Transverse colon (tissue), 4 donors: ENCODE measurements around the gene FAM81B. TPM values are rescaled to one million over a fixed set of nuclear protein-coding genes. Genes with fewer than 3 reads are reported as not detected.
"Not testable (repeated sequence)": the region's sequence is repeated elsewhere in the genome, so short reads cannot be mapped to it uniquely, and the experiment has no call there.

Experiments used
- DNase-seq: peaks from one replicate; pipeline ENCODE4 v3.0.0-alpha.2; 2019
- H3K27ac ChIP-seq, 4 donors: fragments of 200-600 bp; sonication (generic); 2 replicates each; pipeline ENCODE4 v1.5.1; 2016 to 2018; ENCODE audit warnings: inconsistent platforms in 4 of 4
- H3K27me3 ChIP-seq: fragments of 200-600 bp; sonication (generic); 2 replicates; pipeline ENCODE4 v1.5.1; 2017; ENCODE audit warnings: inconsistent platforms
- H3K36me3 ChIP-seq, 4 donors: fragments of 200-600 bp; sonication (generic); 2 replicates each; pipeline ENCODE4 v1.5.1; 2017 to 2019; ENCODE audit warnings: inconsistent platforms in 4 of 4
- H3K4me1 ChIP-seq, 4 donors: fragments of 200-600 bp; sonication (generic); 2 replicates each; pipeline ENCODE4 v1.5.1; 2017 to 2020; ENCODE audit warnings: inconsistent platforms in 4 of 4
- H3K4me3 ChIP-seq, 4 donors: fragments of 200-600 bp; sonication (generic); 1 replicate in 1 of 4; 2 replicates in 3 of 4; pipeline versions ENCODE4 v1.5.1 to v1.6.1; 2017 to 2019; ENCODE audit warnings: inconsistent platforms in 4 of 4
- H3K9me3 ChIP-seq, 2 donors: fragments of 200-600 bp; sonication (generic); 2 replicates each; pipeline ENCODE4 v1.5.1; 2017 to 2019; ENCODE audit warnings: inconsistent platforms in 2 of 2
- CTCF ChIP-seq, 5 experiments: fragments of 200-600 bp in 3 of 5; fragments of 450-650 bp in 2 of 5; sonication (generic) in 3 of 5; IDR thresholded peaks; 1 replicate in 2 of 5; 2 replicates in 3 of 5; pipeline ENCODE4 v1.5.1; 2016 to 2017; ENCODE audit warnings: antibody characterized with exemption in 5 of 5, inconsistent platforms in 3 of 5, mild to moderate bottlenecking in 2 of 5, moderate library complexity in 1 of 5
- EP300 ChIP-seq: sonication (generic); formaldehyde crosslinking; IDR thresholded peaks from one replicate; pipeline ENCODE4 v1.6.1; 2017; ENCODE audit warnings: antibody characterized with exemption, low read depth
- POLR2A ChIP-seq: fragments of 450-650 bp; IDR thresholded peaks from one replicate; pipeline ENCODE4 v1.6.1; 2016; ENCODE audit warnings: antibody characterized with exemption, mild to moderate bottlenecking, moderate library complexity
- POLR2AphosphoS5 ChIP-seq, 3 donors: sonication (generic); formaldehyde crosslinking; IDR thresholded peaks; one replicate each; pipeline ENCODE4 v1.6.1; 2016; ENCODE audit warnings: antibody characterized with exemption in 3 of 3
- WGBS, 2 donors: methylation state at CpG; one replicate each; pipeline ENCODE4 v1.1.5; 2018; ENCODE audit warnings: low coverage in 1 of 2; 5-methylcytosine and 5-hydroxymethylcytosine counted together
- in situ Hi-C, 4 donors: fragments of 200-750 bp; cut with MboI; loops; one replicate each; pipeline versions ENCODE4 v1.15.0 to v1.15.1; 2017; ENCODE audit warnings: low sequenced_read_pairs in 3 of 4, low pct_ligation_motif_present in 1 of 4, low pct_unique_long_range_greater_than_20kb in 1 of 4
- intact Hi-C: fragments of 100-400 bp; cut with DNase I; formaldehyde crosslinking; loops from one replicate; pipeline ENCODE4 v1.15.1; 2023; ENCODE audit warnings: low total_unique reads
- total RNA-seq, 4 donors: library from RNA; depleted of rRNA; stranded (reverse); fragments of >200 nt; gene quantifications; one replicate each; pipeline ENCODE4 v1.1.0, GENCODE V29; 2016

FAM81B gene
- total RNA-seq: not detected

GRCh38 chr5:95390812-95391492, at the start of gene FAM81B:
Gene FAM81B (plus strand): TSS chr5:95391366. CDS start chr5:95391390, 24 bp downstream.
- Histone ChIP-seq H3K9me3 (no peaks in the 10 kb centered on the region), H3K4me1 (no peaks in the 10 kb centered on the region), H3K36me3 (no peaks in the 10 kb centered on the region), H3K4me3 (no peak within 1 kb of the TSS), H3K27ac (no peak within 1 kb of the TSS), H3K27me3 (no peaks in the 10 kb centered on the region)
- no peak for DNase-seq
- intact Hi-C loops (no loop called here), in situ Hi-C loops (no loop called here)
- TF ChIP-seq POLR2AphosphoS5 (IDR thresholded peaks at IDR 0.05) (no peak), EP300 (no peak)
- 55 to 71% methylated on average over 2 of the region's 2 CpGs for WGBS, 2 donors

GRCh38 chr5:95341444-95341843, 49.7 kb upstream of the FAM81B start:
- intact Hi-C loops, H3K4me1 ChIP-seq, DNase-seq, H3K4me3 ChIP-seq, H3K27ac ChIP-seq, in situ Hi-C loops, H3K27me3 ChIP-seq, H3K36me3 ChIP-seq, H3K9me3 ChIP-seq: not testable (repeated sequence)
- WGBS, 2 donors: 83 to 100% methylated on average over 1 to 2 of the region's 2 CpGs

GRCh38 chr5:95347506-95348120, 43.6 kb upstream of the FAM81B start:
- no peak overlapping the region for H3K27ac ChIP-seq
- DNase-seq: no peak
- in situ Hi-C loops (no loop called here), intact Hi-C loops (no loop called here)
- H3K4me3 ChIP-seq: no peak overlapping the region
- 33 to 34% methylated on average over 4 of the region's 4 CpGs for WGBS, 2 donors
- no peaks in the 10 kb centered on the region for H3K4me1 ChIP-seq
- no peaks in the 10 kb centered on the region for H3K27me3 ChIP-seq
- TF ChIP-seq POLR2AphosphoS5 (IDR thresholded peaks at IDR 0.05): no peak
- no peak for TF ChIP-seq EP300
- no peak for TF ChIP-seq POLR2A
- TF ChIP-seq CTCF (IDR thresholded peaks at IDR 0.05): no peak
- no peaks in the 10 kb centered on the region for H3K36me3 ChIP-seq
- H3K9me3 ChIP-seq: no peaks in the 10 kb centered on the region

GRCh38 chr5:95350631-95351030, 40.5 kb upstream of the FAM81B start:
- Histone ChIP-seq H3K27me3 (no peaks in the 10 kb centered on the region), H3K4me1 (no peaks in the 10 kb centered on the region), H3K36me3 (no peaks in the 10 kb centered on the region), H3K9me3 (no peaks in the 10 kb centered on the region), H3K27ac (no peak overlapping the region), H3K4me3 (no peak overlapping the region)
- no peak for DNase-seq
- intact Hi-C loops: no loop called here
- in situ Hi-C loops: no loop called here
- WGBS, 2 donors: 56 to 67% methylated on average over 1 of the region's 1 CpG
- TF ChIP-seq EP300 (no peak), CTCF (IDR thresholded peaks at IDR 0.05) (no peak), POLR2AphosphoS5 (IDR thresholded peaks at IDR 0.05) (no peak), POLR2A (no peak)

- Histone ChIP-seq H3K9me3 (no peaks in the 10 kb centered on the region), H3K4me3 (no peak overlapping the region), H3K36me3 (no peaks in the 10 kb centered on the region), H3K27me3 (no peaks in the 10 kb centered on the region), H3K27ac (no peak overlapping the region), H3K4me1 (no peaks in the 10 kb centered on the region)
- intact Hi-C loops: no loop called here
- in situ Hi-C loops: no loop called here
- WGBS, 2 donors: 48 to 58% methylated on average over 2 to 3 of the region's 3 CpGs
- DNase-seq: no peak
- TF ChIP-seq POLR2A (no peak), POLR2AphosphoS5 (IDR thresholded peaks at IDR 0.05) (no peak), EP300 (no peak), CTCF (IDR thresholded peaks at IDR 0.05) (no peak)
Observed at GRCh38 chr5:95352691-95353090, 38.5 kb upstream of the FAM81B start.
